Activated CD4-positive, alpha-beta T cell treated with anti-CD3 and anti-CD28 coated beads for 4 hours (primary cell): Measurements from ENCODE around the gene PVRIG.
"Not testable (repeated sequence)": the region's sequence is repeated elsewhere in the genome, so short reads cannot be mapped to it uniquely, and the experiment has no call there.

Experiments
- DNase-seq, 2 donors: peaks; one replicate each; pipeline ENCODE4 v3.0.0-alpha.2; 2020

Gene PVRIG

GRCh38 chr7:100219801-100220585, at the start of gene PVRIG:
Gene PVRIG (plus strand): TSS chr7:100219949. CDS start chr7:100219971, 22 bp downstream.
- DNase-seq = peak in 1 of 2 donors; percentile 32

GRCh38 chr7:100170101-100170897, 49.5 kb upstream of the PVRIG start:
- DNase-seq = no peak

GRCh38 chr7:100171087-100171681, 48.6 kb upstream of the PVRIG start:
- peak in 1 of 2 donors; percentile 30 for DNase-seq

- no peak for DNase-seq
Observed at GRCh38 chr7:100171840-100172239, 47.9 kb upstream of the PVRIG start.

- no peak for DNase-seq
Observed at GRCh38 chr7:100173806-100174495, 45.8 kb upstream of the PVRIG start.

GRCh38 chr7:100174582-100174981, 45.2 kb upstream of the PVRIG start:
- DNase-seq = no peak

GRCh38 chr7:100175296-100175935, 44.3 kb upstream of the PVRIG start:
- no peak for DNase-seq

- no peak for DNase-seq
Observed at GRCh38 chr7:100176096-100177044, 43.4 kb upstream of the PVRIG start.

- peak; percentile 97 to 99 for DNase-seq
Observed at GRCh38 chr7:100177045-100178001, 42.4 kb upstream of the PVRIG start, which contains the start of the genes GPC2 and STAG3. Gene GPC2 (minus strand): TSS chr7:100177381. CDS start chr7:100177199, 182 bp downstream. Gene STAG3 (plus strand): TSS chr7:100177918. CDS start chr7:100180557, 2,639 bp downstream.

- DNase-seq = not testable (repeated sequence)
Observed at GRCh38 chr7:100180084-100180483, 39.7 kb upstream of the PVRIG start.

- DNase-seq = not testable (repeated sequence)
Observed at GRCh38 chr7:100182616-100183015, 37.1 kb upstream of the PVRIG start.

- DNase-seq = not testable (repeated sequence)
Observed at GRCh38 chr7:100183090-100183489, 36.7 kb upstream of the PVRIG start.

- DNase-seq = no peak
Observed at GRCh38 chr7:100185726-100186125, 34.0 kb upstream of the PVRIG start.

GRCh38 chr7:100189061-100189460, 30.7 kb upstream of the PVRIG start:
- DNase-seq = no peak

GRCh38 chr7:100190048-100190711, 29.6 kb upstream of the PVRIG start:
- no peak for DNase-seq

GRCh38 chr7:100191775-100192174, 28.0 kb upstream of the PVRIG start:
- DNase-seq = no peak

GRCh38 chr7:100192281-100192862, 27.4 kb upstream of the PVRIG start:
- DNase-seq = not testable (repeated sequence)

- DNase-seq = no peak
Observed at GRCh38 chr7:100192969-100193368, 26.8 kb upstream of the PVRIG start.

GRCh38 chr7:100195222-100195621, 24.5 kb upstream of the PVRIG start:
- DNase-seq = no peak
